Amniotic stem cell (primary cell): ENCODE measurements around the gene LIN54.
"Not testable (repeated sequence)": the region's sequence is repeated elsewhere in the genome, so short reads cannot be mapped to it uniquely, and the experiment has no call there.

ENCODE experiments used
- DNase-seq: peaks from one replicate; lab custom pipeline; 2025; lab: John Stamatoyannopoulos, UW

Gene LIN54

GRCh38 chr4:82947498-82947897 is 63.1 kb downstream of the LIN54 start:
- DNase-seq: no peak

DNA sequence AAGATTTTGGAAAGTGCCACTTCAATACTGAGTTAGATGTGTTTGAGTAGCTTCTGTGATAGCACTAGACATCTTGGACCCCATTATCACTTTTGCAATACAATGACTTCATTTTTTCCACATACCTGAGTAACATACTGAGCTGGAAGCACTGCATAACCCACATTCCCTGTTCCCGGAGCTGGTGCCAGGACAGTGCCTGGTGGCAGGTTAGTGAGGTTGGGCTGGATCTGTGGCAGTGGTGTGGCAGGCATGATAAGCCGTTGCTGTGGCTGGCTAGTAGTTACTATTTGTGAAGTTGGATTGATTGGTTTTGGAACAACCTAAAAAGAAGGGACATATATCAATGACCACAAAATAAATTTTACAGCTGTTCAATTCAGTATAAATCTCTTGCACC is 71.2 kb downstream of the LIN54 start:
- DNase-seq: no peak

DNA sequence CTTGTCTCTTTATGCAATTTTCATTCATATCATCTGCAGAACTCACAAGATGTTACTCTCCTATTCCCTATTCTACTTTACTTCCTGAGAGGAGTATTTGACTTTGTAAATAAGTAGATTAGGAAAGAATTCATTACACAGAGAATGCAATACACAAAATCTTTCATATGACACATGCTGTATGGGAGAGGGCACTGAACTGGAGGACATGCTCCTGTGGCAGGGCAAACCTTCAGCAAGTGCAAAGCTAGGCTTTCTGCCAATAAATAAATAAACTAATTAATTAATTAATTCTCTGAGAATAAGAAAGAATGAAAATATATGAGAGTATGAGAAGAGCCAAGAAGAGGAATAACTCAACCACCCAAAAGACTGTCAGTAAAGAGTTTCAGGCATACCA is 76.2 kb downstream of the LIN54 start:
- no peak for DNase-seq

- no peak for DNase-seq
Observed at GRCh38 chr4:82930848-82931755, 79.5 kb downstream of the LIN54 start.

- no peak for DNase-seq
Observed at GRCh38 chr4:82921795-82922194, 88.8 kb downstream of the LIN54 start.

GRCh38 chr4:82919386-82919785 is 91.2 kb downstream of the LIN54 start:
- DNase-seq: no peak

- DNase-seq: no peak
Observed at GRCh38 chr4:82918091-82918490, 92.5 kb downstream of the LIN54 start.

GRCh38 chr4:82913968-82914367 is 96.7 kb downstream of the LIN54 start:
- not testable (repeated sequence) for DNase-seq

DNA sequence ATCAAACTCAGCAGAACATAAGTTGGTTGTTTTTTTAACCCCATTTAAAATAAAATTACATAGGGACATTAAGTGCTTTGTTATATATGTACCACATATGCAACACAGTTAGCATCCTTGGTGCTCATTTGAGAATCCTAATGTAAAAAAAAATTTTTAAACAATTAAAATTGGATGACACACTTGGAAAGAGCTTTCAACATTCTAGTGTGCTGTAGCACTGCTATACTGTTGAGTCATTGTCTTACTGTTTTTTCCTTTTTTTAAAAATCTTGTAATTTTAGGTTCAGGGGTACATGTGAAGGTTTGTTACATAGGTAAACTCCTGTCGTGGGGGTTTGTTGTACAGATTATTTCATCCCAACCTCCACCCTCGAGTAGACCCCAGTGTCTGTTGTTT is 97.3 kb downstream of the LIN54 start:
- no peak for DNase-seq

- no peak for DNase-seq
Observed at GRCh38 chr4:82909326-82909725, 101.3 kb downstream of the LIN54 start.

DNA sequence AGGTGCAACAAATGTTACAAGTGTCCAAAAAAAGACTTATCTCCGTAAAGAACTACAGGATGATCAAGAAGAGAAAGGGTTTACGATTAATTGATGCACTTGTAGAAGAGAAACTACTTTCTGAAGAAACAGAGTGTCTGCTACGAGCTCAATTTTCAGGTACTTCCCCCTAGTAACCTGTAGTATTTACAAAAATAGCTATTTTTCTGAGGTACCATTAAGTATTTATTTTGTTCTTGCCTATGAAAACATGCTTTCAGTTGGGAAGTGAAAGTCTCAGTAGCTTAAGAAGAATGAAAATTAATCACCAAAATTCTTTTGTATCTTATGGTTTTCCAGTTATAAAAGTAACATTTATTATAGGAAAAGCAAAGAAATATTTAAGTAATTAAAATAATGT is 104.2 kb downstream of the LIN54 start:
- DNase-seq: no peak

DNA sequence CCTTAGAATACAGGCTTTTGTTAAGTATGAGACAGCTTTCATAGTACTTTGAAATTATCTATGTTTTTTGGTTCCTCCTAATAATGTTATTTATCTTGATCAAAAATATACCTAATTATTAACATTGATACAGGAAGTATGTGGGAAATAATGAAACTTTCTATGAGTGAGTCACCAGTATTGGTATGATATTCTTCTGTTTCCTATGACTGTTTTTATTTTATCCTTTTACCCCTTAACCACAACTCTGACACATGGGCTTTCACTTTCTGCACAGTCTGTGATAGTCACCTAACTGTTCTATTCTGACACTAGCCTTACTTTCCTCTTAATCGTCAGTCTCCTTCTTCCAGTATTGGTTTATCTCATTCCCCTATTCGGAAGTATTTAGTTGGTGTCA is 105.4 kb downstream of the LIN54 start:
- no peak for DNase-seq

DNA sequence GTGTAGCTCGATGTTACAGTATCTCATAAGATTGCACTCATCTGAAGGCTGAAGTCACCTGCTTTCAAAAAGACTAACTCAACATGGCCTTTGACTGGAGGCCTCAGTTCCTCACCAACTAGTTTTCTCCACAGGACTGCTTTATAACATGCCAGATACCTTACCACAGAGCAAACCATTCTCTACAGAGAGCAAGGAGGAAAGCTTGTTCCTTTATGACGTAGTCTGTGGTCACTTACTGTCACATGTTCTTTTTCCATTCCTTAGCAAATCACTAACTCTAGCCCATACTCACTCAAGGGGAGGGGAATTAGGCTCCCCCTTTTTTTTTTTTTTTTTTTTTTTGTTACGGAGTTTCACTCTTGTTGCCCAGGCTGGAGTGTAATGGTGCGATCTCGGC is 106.9 kb downstream of the LIN54 start:
- DNase-seq: no peak

DNA sequence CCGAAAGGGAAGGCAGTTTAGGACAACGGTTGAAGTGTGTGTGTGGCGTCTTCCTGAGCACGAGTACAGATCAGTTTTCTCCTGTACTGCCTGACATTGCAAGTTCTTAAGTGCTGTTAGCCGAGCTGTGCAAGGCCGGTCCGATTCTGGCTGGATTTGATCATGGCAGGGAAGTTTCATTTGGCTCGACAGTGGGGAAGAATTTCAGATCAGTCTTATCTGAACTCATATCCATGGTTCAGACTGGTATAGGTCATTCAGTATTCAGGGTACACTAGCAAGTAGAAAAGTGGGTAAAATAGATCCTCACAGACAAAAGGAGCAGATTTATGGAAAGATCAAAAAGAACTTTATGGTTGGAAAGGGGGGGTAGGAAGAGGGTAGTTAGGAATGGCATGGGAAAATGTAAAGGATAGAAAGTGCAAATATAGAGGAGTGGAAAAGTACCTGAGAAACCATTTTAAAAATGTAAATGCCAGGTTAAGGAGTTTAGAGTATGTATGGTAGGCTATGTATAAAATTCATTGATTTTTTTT is 109.4 kb downstream of the LIN54 start:
- no peak for DNase-seq

DNA sequence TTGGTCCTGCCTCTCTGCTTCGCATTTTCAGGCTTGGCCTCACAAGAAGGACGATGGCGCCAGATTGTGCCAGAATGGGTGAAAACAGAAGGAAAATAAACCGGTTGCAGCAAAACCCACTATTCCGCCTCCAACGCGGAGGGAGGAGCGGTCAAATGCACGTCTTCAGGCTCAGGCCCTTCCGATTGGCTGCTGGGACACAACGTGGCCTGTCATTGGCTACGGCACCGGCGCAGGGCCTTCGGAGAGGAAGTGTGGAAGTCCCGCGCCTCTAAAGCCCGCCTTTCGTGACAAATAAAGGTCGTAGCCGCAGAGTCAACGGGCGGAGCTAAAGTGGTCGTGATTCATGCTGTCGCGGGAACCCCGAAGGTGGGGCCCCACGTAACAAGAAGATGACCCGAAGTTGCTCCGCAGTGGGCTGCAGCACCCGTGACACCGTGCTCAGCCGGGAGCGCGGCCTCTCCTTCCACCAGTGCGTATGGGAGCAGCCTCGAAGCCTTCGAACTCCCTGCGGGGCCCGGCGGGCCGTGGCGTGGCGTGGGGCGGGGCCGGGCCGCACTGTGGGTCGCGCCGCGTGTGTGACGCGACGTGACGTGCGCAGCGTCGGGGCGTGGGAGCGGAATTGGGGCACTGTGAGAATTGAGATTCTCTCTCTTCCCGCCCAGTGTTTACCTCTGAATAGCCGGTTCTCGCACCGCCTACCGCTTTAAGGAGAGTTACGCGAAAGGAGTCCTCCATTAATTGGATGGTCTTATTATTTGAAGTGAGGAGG is 110.0 kb downstream of the LIN54 start, which contains the start of gene THAP9:
Gene THAP9 (plus strand): TSS at position 325 of the 772 bp plus-strand sequence. CDS start 68 bp downstream, at position 393.
- DNase-seq: peak; percentile 99

DNA sequence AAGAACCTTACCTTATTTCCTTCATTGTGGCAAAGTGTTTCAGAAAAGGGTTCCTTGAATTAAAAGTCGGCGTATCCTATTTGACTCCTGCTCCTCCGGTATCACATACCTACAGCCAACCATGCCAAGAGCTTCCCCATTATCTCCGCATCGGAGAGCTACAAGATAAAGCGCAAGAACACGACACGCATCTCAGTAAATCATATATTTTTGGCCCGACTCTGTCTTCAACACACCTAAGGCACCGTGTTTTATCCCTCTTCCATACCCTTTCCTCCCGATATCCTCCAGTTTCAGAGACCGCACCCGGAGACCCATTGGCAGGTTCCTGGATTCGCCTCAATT is 110.6 kb downstream of the LIN54 start:
- no peak for DNase-seq

- DNase-seq: no peak
Observed at GRCh38 chr4:82899374-82900065, 111.1 kb downstream of the LIN54 start.

DNA sequence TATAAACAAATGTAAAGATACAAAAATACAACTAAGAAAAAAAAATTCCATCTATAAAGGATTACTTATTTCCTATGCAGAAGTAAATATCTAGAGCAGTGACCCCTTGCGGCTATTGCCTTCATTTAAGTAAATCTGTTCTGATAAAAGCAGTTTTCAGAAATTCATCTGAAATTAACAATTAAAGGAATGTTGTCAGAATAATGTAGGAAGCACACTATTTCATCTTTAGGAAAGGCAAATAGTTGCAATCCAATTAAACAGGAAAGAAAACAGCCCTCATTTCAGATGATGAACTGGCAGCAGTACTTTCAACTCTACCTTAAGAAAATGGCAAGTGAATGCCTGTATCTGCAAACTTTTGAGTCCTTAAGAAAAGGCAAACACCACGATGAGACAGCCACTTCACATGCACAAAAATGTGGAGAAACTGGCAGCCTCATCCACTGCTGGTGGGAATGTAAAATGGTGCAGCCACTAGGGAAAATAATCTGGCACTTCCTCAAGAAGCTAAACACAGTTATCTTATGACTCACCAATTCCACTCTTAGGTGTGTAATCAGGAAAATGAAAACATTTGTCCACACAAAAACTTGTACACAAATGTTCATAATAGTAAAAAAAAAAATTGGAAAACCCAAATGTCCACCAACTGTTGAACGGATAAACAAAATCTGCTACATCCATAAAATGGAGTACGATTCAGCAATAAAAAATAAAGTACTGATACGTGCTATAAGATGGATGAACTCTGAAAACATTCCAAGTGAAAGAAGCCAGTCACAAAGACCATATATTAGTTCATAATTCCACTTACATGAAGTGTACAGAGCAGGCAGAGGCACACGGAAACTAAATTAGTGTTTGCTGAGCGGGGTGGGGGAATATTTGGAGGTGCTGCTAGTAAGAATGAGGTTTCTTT is 112.0 kb downstream of the LIN54 start:
- peak; percentile 40 for DNase-seq

DNA sequence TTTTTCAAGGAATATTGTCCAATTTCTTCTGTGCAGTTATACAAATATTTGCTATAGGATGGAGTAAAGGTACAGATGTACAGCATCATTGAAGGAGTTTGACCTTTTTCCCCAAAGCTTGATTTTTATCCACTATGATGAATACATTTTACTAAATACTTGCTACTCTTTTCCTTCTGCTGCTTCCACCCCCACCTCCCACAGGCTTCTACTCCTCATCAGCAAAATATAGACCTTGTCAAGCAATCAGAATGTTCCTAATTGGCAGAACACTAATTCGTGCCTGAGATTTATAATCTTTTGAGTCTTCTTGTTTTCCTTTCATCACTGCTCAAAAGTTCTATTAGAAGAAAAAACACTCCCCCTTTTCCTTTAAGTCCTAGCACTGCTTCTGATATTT is 113.9 kb downstream of the LIN54 start:
- no peak for DNase-seq

- no peak for DNase-seq
Observed at GRCh38 chr4:82893942-82894341, 116.7 kb downstream of the LIN54 start.

DNA sequence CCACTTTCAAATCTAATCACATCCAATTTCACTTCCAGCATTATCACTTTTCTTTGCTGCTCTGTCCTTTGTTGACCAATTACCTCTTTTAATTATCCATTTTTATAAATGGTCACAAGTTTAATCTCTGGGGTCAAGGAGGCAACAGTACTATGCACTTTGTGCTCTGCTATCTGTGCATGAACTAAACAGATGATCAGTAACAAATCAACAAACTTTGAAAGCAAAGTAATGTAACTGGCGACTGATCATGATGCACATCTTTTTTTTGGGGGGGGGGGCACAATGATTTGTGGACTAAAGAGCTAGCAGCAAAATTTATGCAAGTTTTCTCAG is 118.2 kb downstream of the LIN54 start:
- no peak for DNase-seq
